Peyer's patch (tissue), 4 donors: ENCODE data around the gene ACOT7. TPM values are rescaled to one million over a fixed set of nuclear protein-coding genes. Genes with fewer than 3 reads are reported as not detected.

Experiments
- small RNA-seq, 2 donors: library from RNA; depleted of rRNA; stranded (forward); fragments of <200 nt; gene quantifications; one replicate each; pipeline ENCODE3, GENCODE V24; 2016
- total RNA-seq, 4 donors: library from RNA; depleted of rRNA; stranded (reverse); fragments of >200 nt; gene quantifications; one replicate each; pipeline ENCODE4 v1.1.0, GENCODE V29; 2016

The ACOT7 gene
- total RNA-seq, 4 donors from 2014 or later, result 38.4 to 93.2 (median 67.1) TPM

Small RNA genes within 50 kb of the gene (small RNA-seq; reads per million reads assigned to genes)
- 0 reads per million in 2 donors for gene MIR4252

Other genes starting within 250 kb of the ACOT7 start
- under 1 TPM; under 0.01 to 0.66 (median 0.22) TPM for gene CHD5, start 213.4 kb downstream of the ACOT7 start, total RNA-seq
- gene RPL22, start 194.2 kb downstream of the ACOT7 start, total RNA-seq, result 100 to 1,000 TPM in 2 of 4 donors, 10 to 100 TPM in 2; 78.1 to 170 (median 99.0) TPM
- 100 to 1,000 TPM in 3 of 4 donors, 10 to 100 TPM in 1; 56.9 to 153 (median 118) TPM for gene RNF207, start 187.6 kb downstream of the ACOT7 start, total RNA-seq
- 100 to 1,000 TPM in 1 of 4 donors, 10 to 100 TPM in 3; 26.4 to 109 (median 63.8) TPM for gene ICMT, start 157.8 kb downstream of the ACOT7 start, total RNA-seq
- not detected for gene HES3, start 149.6 kb downstream of the ACOT7 start, total RNA-seq
- 100 to 1,000 TPM in 3 of 4 donors, 1 to 10 TPM in 1; 3.3 to 162 (median 121) TPM for gene GPR153, start 132.7 kb downstream of the ACOT7 start, total RNA-seq
- 10 to 100 TPM in 1 of 4 donors, 1 to 10 TPM in 3; 2.5 to 15.9 (median 5.2) TPM for gene HES2, start 26.2 kb upstream of the ACOT7 start, total RNA-seq
- 100 to 1,000 TPM in 3 of 4 donors, 10 to 100 TPM in 1; 17.3 to 390 (median 306) TPM for gene ESPN, start 31.0 kb upstream of the ACOT7 start, total RNA-seq
- 10 to 100 TPM; 31.0 to 88.4 (median 61.5) TPM for gene TNFRSF25, start 72.4 kb upstream of the ACOT7 start, total RNA-seq
- 10 to 100 TPM; 17.7 to 56.9 (median 45.4) TPM for gene PLEKHG5, start 97.9 kb upstream of the ACOT7 start, total RNA-seq
- gene NOL9, start 160.7 kb upstream of the ACOT7 start, total RNA-seq, result 10 to 100 TPM; 19.0 to 28.0 (median 22.5) TPM
- gene TAS1R1, start 161.5 kb upstream of the ACOT7 start, total RNA-seq, result not detected
- 10 to 100 TPM; 27.0 to 80.9 (median 38.2) TPM for gene ZBTB48, start 186.2 kb upstream of the ACOT7 start, total RNA-seq
- 10 to 100 TPM; 14.4 to 25.1 (median 18.2) TPM for gene KLHL21, start 209.1 kb upstream of the ACOT7 start, total RNA-seq
- gene PHF13, start 220.0 kb upstream of the ACOT7 start, total RNA-seq, result 1 to 10 TPM; 3.3 to 7.4 (median 6.0) TPM
- 10 to 100 TPM in 3 of 4 donors, 1 to 10 TPM in 1; 9.9 to 22.8 (median 18.8) TPM for gene THAP3, start 231.1 kb upstream of the ACOT7 start, total RNA-seq